Esophagus muscularis mucosa (tissue), 4 donors: ENCODE results near the gene RBP4. TPM values are rescaled to one million over a fixed set of nuclear protein-coding genes. Genes with fewer than 3 reads are reported as not detected.

Experiments
- DNase-seq: peaks from one replicate; pipeline ENCODE4 v3.0.0-alpha.2; 2017; ENCODE audit errors: extremely low spot score
- H3K27ac ChIP-seq, 4 donors: fragments of 200-600 bp; sonication (generic); replicated peaks in 1 of 4; 1 replicate in 3 of 4; 2 replicates in 1 of 4; pipeline ENCODE4 v1.5.1; 2016 to 2019; ENCODE audit warnings: mild to moderate bottlenecking in 1 of 4
- H3K27me3 ChIP-seq, 4 donors: fragments of 200-600 bp; sonication (generic); one replicate each; pipeline versions ENCODE4 v1.5.1 to v1.6.0; 2016 to 2019
- H3K36me3 ChIP-seq, 4 donors: fragments of 200-600 bp; sonication (generic); one replicate each; pipeline ENCODE4 v1.5.1; 2016 to 2019
- H3K4me1 ChIP-seq, 4 donors: fragments of 200-600 bp; sonication (generic); one replicate each; pipeline ENCODE4 v1.5.1; 2016 to 2019
- H3K4me3 ChIP-seq, 4 donors: fragments of 200-600 bp; sonication (generic); 1 replicate in 2 of 4; 2 replicates in 2 of 4; pipeline ENCODE4 v1.5.1; 2016 to 2019; ENCODE audit warnings: mild to moderate bottlenecking in 4 of 4, moderate library complexity in 1 of 4
- H3K9me3 ChIP-seq, 4 donors: fragments of 200-600 bp; sonication (generic); 1 replicate in 3 of 4; 2 replicates in 1 of 4; pipeline ENCODE4 v1.5.1; 2016 to 2019
- EP300 ChIP-seq: sonication (generic); formaldehyde crosslinking; IDR thresholded peaks from one replicate; pipeline ENCODE4 v1.6.1; 2017; ENCODE audit warnings: antibody characterized with exemption
- POLR2A ChIP-seq: fragments of 450-650 bp; IDR thresholded peaks from one replicate; pipeline ENCODE4 v1.6.1; 2017; ENCODE audit warnings: antibody characterized with exemption, moderate library complexity, mild to moderate bottlenecking, low read depth
- POLR2AphosphoS5 ChIP-seq, 2 donors: sonication (generic); formaldehyde crosslinking; IDR thresholded peaks; one replicate each; pipeline ENCODE4 v1.6.1; 2017; ENCODE audit warnings: antibody characterized with exemption in 2 of 2
- whole genome bisulfite sequencing: methylation state at CpG from one replicate; pipeline ENCODE4 v1.1.5; 2018; 5-methylcytosine and 5-hydroxymethylcytosine counted together
- intact Hi-C: fragments of 100-400 bp; cut with DNase I; formaldehyde crosslinking; loops from one replicate; pipeline ENCODE4 v1.15.1; 2023
- total RNA-seq, 4 donors: library from RNA; depleted of rRNA; stranded (reverse); fragments of >200 nt; gene quantifications; one replicate each; pipeline versions ENCODE4 v1.1.0 to v1.2.1, GENCODE V29; 2016
- TF ChIP-seq, protein P1 (sequence below), 3 experiments: fragments of 200-600 bp in 2 of 3; fragments of 450-650 bp in 1 of 3; sonication (generic) in 2 of 3; IDR thresholded peaks; one replicate each; pipeline ENCODE4 v1.5.1; 2017 to 2019; ENCODE audit warnings: antibody characterized with exemption in 3 of 3, mild to moderate bottlenecking in 2 of 3, moderate library complexity in 1 of 3

Gene RBP4
- total RNA-seq, 4 donors from 2014 or later = 0.83 to 2.0 (median 0.99) TPM; not detected in 1

- no peak for TF ChIP-seq EP300
- TF ChIP-seq, protein P1, sequence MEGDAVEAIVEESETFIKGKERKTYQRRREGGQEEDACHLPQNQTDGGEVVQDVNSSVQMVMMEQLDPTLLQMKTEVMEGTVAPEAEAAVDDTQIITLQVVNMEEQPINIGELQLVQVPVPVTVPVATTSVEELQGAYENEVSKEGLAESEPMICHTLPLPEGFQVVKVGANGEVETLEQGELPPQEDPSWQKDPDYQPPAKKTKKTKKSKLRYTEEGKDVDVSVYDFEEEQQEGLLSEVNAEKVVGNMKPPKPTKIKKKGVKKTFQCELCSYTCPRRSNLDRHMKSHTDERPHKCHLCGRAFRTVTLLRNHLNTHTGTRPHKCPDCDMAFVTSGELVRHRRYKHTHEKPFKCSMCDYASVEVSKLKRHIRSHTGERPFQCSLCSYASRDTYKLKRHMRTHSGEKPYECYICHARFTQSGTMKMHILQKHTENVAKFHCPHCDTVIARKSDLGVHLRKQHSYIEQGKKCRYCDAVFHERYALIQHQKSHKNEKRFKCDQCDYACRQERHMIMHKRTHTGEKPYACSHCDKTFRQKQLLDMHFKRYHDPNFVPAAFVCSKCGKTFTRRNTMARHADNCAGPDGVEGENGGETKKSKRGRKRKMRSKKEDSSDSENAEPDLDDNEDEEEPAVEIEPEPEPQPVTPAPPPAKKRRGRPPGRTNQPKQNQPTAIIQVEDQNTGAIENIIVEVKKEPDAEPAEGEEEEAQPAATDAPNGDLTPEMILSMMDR (IDR thresholded peaks at IDR 0.05) = no peak
- TF ChIP-seq POLR2A = no peak
- TF ChIP-seq POLR2AphosphoS5 (IDR thresholded peaks at IDR 0.05) = no peak
- H3K27me3 ChIP-seq = peaks cover 0 to 18% (median 0%) of the 10 kb centered on the region in 4 donors
- DNase-seq = no peak
- H3K4me3 ChIP-seq = no peak overlapping the region
- no peaks in the 10 kb centered on the region for H3K36me3 ChIP-seq
- no peak overlapping the region for H3K27ac ChIP-seq
- H3K9me3 ChIP-seq = peaks cover 0 to 6% (median 2%) of the 10 kb centered on the region in 4 donors
- no peaks in the 10 kb centered on the region for H3K4me1 ChIP-seq
- WGBS = 80% methylated on average over 6 of the region's 6 CpGs
- intact Hi-C loops = no loop called here
Observed at GRCh38 chr10:93560541-93560940, 40.5 kb downstream of the RBP4 start.

- Histone ChIP-seq H3K27ac (no peak overlapping the region), H3K36me3 (no peaks in the 10 kb centered on the region), H3K4me1 (no peaks in the 10 kb centered on the region), H3K4me3 (no peak overlapping the region), H3K9me3 (peaks cover 0 to 6% (median 2%) of the 10 kb centered on the region in 4 donors), H3K27me3 (peaks cover 0 to 7% (median 0%) of the 10 kb centered on the region in 4 donors)
- 92% methylated on average over 9 of the region's 9 CpGs for WGBS
- DNase-seq = no peak
- TF ChIP-seq, protein P1 (IDR thresholded peaks at IDR 0.05) = no peak
- TF ChIP-seq POLR2A (no peak), EP300 (no peak), POLR2AphosphoS5 (IDR thresholded peaks at IDR 0.05) (no peak)
- intact Hi-C loops = no loop called here
Observed at GRCh38 chr10:93559490-93559889, 41.5 kb downstream of the RBP4 start.

GRCh38 chr10:93554760-93555432, 46.1 kb downstream of the RBP4 start:
- WGBS = 36% methylated on average over 9 of the region's 14 CpGs
- H3K4me1 ChIP-seq = no peaks in the 10 kb centered on the region
- no peak overlapping the region for H3K4me3 ChIP-seq
- no peaks in the 10 kb centered on the region for H3K36me3 ChIP-seq
- TF ChIP-seq, protein P1 (IDR thresholded peaks at IDR 0.05) = peak in 2 of 3 experiments; percentile 13 to 50
- no peak for TF ChIP-seq POLR2AphosphoS5 (IDR thresholded peaks at IDR 0.05)
- no peaks in the 10 kb centered on the region for H3K27me3 ChIP-seq
- peaks cover 0 to 6% (median 1%) of the 10 kb centered on the region in 4 donors for H3K9me3 ChIP-seq
- no peak overlapping the region for H3K27ac ChIP-seq
- no peak for DNase-seq
- intact Hi-C loops = no loop called here

GRCh38 chr10:93554316-93554663, 46.7 kb downstream of the RBP4 start:
- H3K27ac ChIP-seq = no peak overlapping the region
- WGBS = 100% methylated on average over 1 of the region's 1 CpG
- no peaks in the 10 kb centered on the region for H3K27me3 ChIP-seq
- peaks cover 0 to 2% (median 0%) of the 10 kb centered on the region in 4 donors for H3K9me3 ChIP-seq
- intact Hi-C loops = no loop called here
- DNase-seq = no peak
- H3K36me3 ChIP-seq = no peaks in the 10 kb centered on the region
- no peaks in the 10 kb centered on the region for H3K4me1 ChIP-seq
- H3K4me3 ChIP-seq = no peak overlapping the region
- no peak for TF ChIP-seq EP300
- TF ChIP-seq POLR2AphosphoS5 (IDR thresholded peaks at IDR 0.05) = no peak
- no peak for TF ChIP-seq POLR2A
- TF ChIP-seq, protein P1 (IDR thresholded peaks at IDR 0.05) = no peak
